ENCODE results near the gene PLEKHG3. TPM values are rescaled to one million over a fixed set of nuclear protein-coding genes. Genes with fewer than 3 reads are reported as not detected.
A peak's percentile ranks its signal among the peaks of the same experiment; 100 is the strongest.

PLEKHG3 gene
- total and polyA plus RNA-seq, 9 donors, result 17.5 to 92.9 (median 67.7) TPM

GRCh38 chr14:64738281-64738804 is 34.1 kb downstream of the PLEKHG3 start:
- intact Hi-C loops (cut with DNase I), result no loop called here
- Histone ChIP-seq H3K27ac (no peak overlapping the region), H3K4me1 (ENCODE audit: insufficient read depth) (no peaks in the 10 kb centered on the region), H3K9me3 (no peaks in the 10 kb centered on the region), H3K27me3 (no peaks in the 10 kb centered on the region), H3K4me3 (no peak overlapping the region), H3K36me3 (peaks cover 3% of the 10 kb centered on the region)
- TF ChIP-seq CTCF (IDR thresholded peaks at IDR 0.05) (no peak), EP300 (IDR thresholded peaks at IDR 0.05) (no peak), POLR2A (IDR thresholded peaks at IDR 0.05) (no peak)
- no peak for DNase-seq
- WGBS, 3 donors, result 82 to 84% (median 83%) methylated on average over 9 of the region's 9 CpGs

GRCh38 chr14:64741200-64741599 is 37.0 kb downstream of the PLEKHG3 start:
- intact Hi-C loops (cut with DNase I), result no loop called here
- no peaks in the 10 kb centered on the region for H3K27me3 ChIP-seq
- peaks cover 6% of the 10 kb centered on the region for H3K4me1 ChIP-seq (ENCODE audit: insufficient read depth)
- TF ChIP-seq POLR2A (IDR thresholded peaks at IDR 0.05), result no peak
- TF ChIP-seq EP300 (IDR thresholded peaks at IDR 0.05), result no peak
- TF ChIP-seq CTCF (IDR thresholded peaks at IDR 0.05), result no peak
- peaks cover 3% of the 10 kb centered on the region for H3K36me3 ChIP-seq
- no peak overlapping the region for H3K27ac ChIP-seq
- 94 to 95% (median 95%) methylated on average over 14 to 15 of the region's 15 CpGs for WGBS, 3 donors
- no peak for DNase-seq
- no peaks in the 10 kb centered on the region for H3K9me3 ChIP-seq
- H3K4me3 ChIP-seq, result no peak overlapping the region

GRCh38 chr14:64741961-64742360 is 37.7 kb downstream of the PLEKHG3 start:
- DNase-seq, result no peak
- peaks cover 10% of the 10 kb centered on the region for H3K4me1 ChIP-seq (ENCODE audit: insufficient read depth)
- no peaks in the 10 kb centered on the region for H3K27me3 ChIP-seq
- TF ChIP-seq POLR2A (IDR thresholded peaks at IDR 0.05) (no peak), CTCF (IDR thresholded peaks at IDR 0.05) (no peak), EP300 (IDR thresholded peaks at IDR 0.05) (no peak)
- intact Hi-C loops (cut with DNase I), result no loop called here
- H3K36me3 ChIP-seq, result peaks cover 3% of the 10 kb centered on the region
- no peak overlapping the region for H3K4me3 ChIP-seq
- 88 to 94% (median 91%) methylated on average over 15 of the region's 15 CpGs for WGBS, 3 donors
- no peaks in the 10 kb centered on the region for H3K9me3 ChIP-seq
- H3K27ac ChIP-seq, result no peak overlapping the region

- H3K36me3 ChIP-seq, result peaks cover 3% of the 10 kb centered on the region
- no peak for DNase-seq
- intact Hi-C loops (cut with DNase I), result no loop called here
- no peak overlapping the region for H3K27ac ChIP-seq
- H3K4me1 ChIP-seq (ENCODE audit: insufficient read depth), result peaks cover 10% of the 10 kb centered on the region
- no peak overlapping the region for H3K4me3 ChIP-seq
- 95 to 96% (median 95%) methylated on average over 17 to 27 of the region's 27 CpGs for WGBS, 3 donors
- no peaks in the 10 kb centered on the region for H3K27me3 ChIP-seq
- no peak for TF ChIP-seq EP300 (IDR thresholded peaks at IDR 0.05)
- H3K9me3 ChIP-seq, result no peaks in the 10 kb centered on the region
Observed at GRCh38 chr14:64743061-64743460, 38.8 kb downstream of the PLEKHG3 start.

GRCh38 chr14:64745511-64746091 is 41.4 kb downstream of the PLEKHG3 start:
- WGBS, 3 donors, result 26 to 42% (median 38%) methylated on average over 8 of the region's 8 CpGs
- intact Hi-C loops (cut with DNase I), result no loop called here

More at GRCh38 chr14:64745511-64746091, 41.4 kb downstream of the PLEKHG3 start:
- TF ChIP-seq CTCF (IDR thresholded peaks at IDR 0.05) (no peak), EP300 (IDR thresholded peaks at IDR 0.05) (no peak), POLR2A (IDR thresholded peaks at IDR 0.05) (no peak)
- Histone ChIP-seq H3K4me1 (ENCODE audit: insufficient read depth) (peaks cover 10% of the 10 kb centered on the region), H3K9me3 (no peaks in the 10 kb centered on the region), H3K27me3 (no peaks in the 10 kb centered on the region), H3K36me3 (peaks cover 3% of the 10 kb centered on the region), H3K27ac (peak overlapping the region; percentile 51 to 52), H3K4me3 (no peak overlapping the region)
- peak in 1 of 5 donors; percentile 45 for DNase-seq
